ENCODE measurements around the gene FBXL16. TPM values are rescaled to one million over a fixed set of nuclear protein-coding genes. Genes with fewer than 3 reads are reported as not detected.
A peak's percentile ranks its signal among the peaks of the same experiment; 100 is the strongest.

FBXL16 gene
- total and polyA plus RNA-seq, 2 of the 13 experiments (the other 11 are each of a cell fraction or from before 2014, with no cell fraction given): 0.22 to 2.0 TPM

GRCh38 chr16:654034-654433, 51.6 kb downstream of the FBXL16 start (continued):
- TF ChIP-seq JDP2 (CRISPR knock-in tag; IDR thresholded peaks at IDR 0.05; ENCODE audit: borderline replicate concordance): no peak
- no peak for TF ChIP-seq RELA (CRISPR knock-in tag; IDR thresholded peaks at IDR 0.05)
- no peak for TF ChIP-seq DPF2 (CRISPR knock-in tag; IDR thresholded peaks at IDR 0.05; ENCODE audit: borderline replicate concordance, low read depth)
- TF ChIP-seq CENPT (CRISPR knock-in tag; IDR thresholded peaks at IDR 0.05; ENCODE audit: low read depth): no peak
- no peak for TF ChIP-seq ERF (CRISPR knock-in tag; IDR thresholded peaks at IDR 0.05)
- TF ChIP-seq, protein P1, sequence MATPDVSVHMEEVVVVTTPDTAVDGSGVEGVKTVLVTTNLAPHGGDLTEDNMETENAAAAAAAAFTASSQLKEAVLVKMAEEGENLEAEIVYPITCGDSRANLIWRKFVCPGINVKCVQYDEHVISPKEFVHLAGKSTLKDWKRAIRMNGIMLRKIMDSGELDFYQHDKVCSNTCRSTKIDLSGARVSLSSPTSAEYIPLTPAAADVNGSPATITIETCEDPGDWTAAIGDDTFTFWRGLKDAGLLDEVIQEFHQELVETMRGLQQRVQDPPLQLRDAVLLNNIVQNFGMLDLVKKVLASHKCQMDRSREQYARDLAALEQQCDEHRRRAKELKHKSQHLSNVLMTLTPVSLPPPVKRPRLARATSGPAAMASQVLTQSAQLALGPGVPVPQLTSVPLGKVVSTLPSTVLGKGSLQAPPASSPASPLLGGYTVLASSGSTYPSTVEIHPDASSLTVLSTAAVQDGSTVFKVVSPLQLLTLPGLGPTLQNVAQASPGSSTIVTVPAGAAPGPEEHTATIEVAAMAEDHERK (CRISPR knock-in tag; IDR thresholded peaks at IDR 0.05; ENCODE audit: low read depth): no peak
- no peak for TF ChIP-seq GLMP (CRISPR knock-in tag; IDR thresholded peaks at IDR 0.05; ENCODE audit: borderline replicate concordance)
- TF ChIP-seq BRCA1 (CRISPR knock-in tag; IDR thresholded peaks at IDR 0.05): no peak
- TF ChIP-seq ZBTB38 (CRISPR knock-in tag; IDR thresholded peaks at IDR 0.05): peak; percentile 44; the same call in 1 of the 2 replicates
- TF ChIP-seq PCBP1 (IDR thresholded peaks at IDR 0.05; ENCODE audit: borderline replicate concordance, low read depth, low read length): no peak
- TF ChIP-seq HOXA9 (CRISPR knock-in tag; IDR thresholded peaks at IDR 0.05; ENCODE audit: borderline replicate concordance): no peak
- TF ChIP-seq RXRB (CRISPR knock-in tag; IDR thresholded peaks at IDR 0.05; ENCODE audit: borderline replicate concordance): 0 out of 2 replicates have a peak, but pooled peaks have one; percentile 48
- TF ChIP-seq ZMYM2 (CRISPR knock-in tag; IDR thresholded peaks at IDR 0.05): no peak
- TF ChIP-seq SYNCRIP (IDR thresholded peaks at IDR 0.05; ENCODE audit: insufficient read depth, low read depth, low read length): no peak
- no peak for TF ChIP-seq LCORL (IDR thresholded peaks at IDR 0.05)
- TF ChIP-seq LCORL (CRISPR knock-in tag; IDR thresholded peaks at IDR 0.05): 0 out of 2 replicates have a peak, but pooled peaks have one; percentile 44
- no peak for TF ChIP-seq SMYD3 (CRISPR knock-in tag; IDR thresholded peaks at IDR 0.05)
- TF ChIP-seq, protein P2, sequence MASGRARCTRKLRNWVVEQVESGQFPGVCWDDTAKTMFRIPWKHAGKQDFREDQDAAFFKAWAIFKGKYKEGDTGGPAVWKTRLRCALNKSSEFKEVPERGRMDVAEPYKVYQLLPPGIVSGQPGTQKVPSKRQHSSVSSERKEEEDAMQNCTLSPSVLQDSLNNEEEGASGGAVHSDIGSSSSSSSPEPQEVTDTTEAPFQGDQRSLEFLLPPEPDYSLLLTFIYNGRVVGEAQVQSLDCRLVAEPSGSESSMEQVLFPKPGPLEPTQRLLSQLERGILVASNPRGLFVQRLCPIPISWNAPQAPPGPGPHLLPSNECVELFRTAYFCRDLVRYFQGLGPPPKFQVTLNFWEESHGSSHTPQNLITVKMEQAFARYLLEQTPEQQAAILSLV (CRISPR knock-in tag; IDR thresholded peaks at IDR 0.05; ENCODE audit: borderline replicate concordance): no peak
- TF ChIP-seq TIGD3 (CRISPR knock-in tag; IDR thresholded peaks at IDR 0.05; ENCODE audit: borderline replicate concordance): no peak
- no peak for TF ChIP-seq RAD21 (CRISPR knock-in tag; IDR thresholded peaks at IDR 0.05)
- TF ChIP-seq THAP11 (CRISPR knock-in tag; IDR thresholded peaks at IDR 0.05): peak; percentile 20; the same call in 1 of the 2 replicates
- TF ChIP-seq NCOR1 (IDR thresholded peaks at IDR 0.05; ENCODE audit: borderline replicate concordance, low read length): no peak
- TF ChIP-seq ETV5 (CRISPR knock-in tag; IDR thresholded peaks at IDR 0.05; ENCODE audit: borderline replicate concordance): no peak
- peak; percentile 95 for TF ChIP-seq NR2F6 (IDR thresholded peaks at IDR 0.05)
- TF ChIP-seq NR2F6 (CRISPR knock-in tag; IDR thresholded peaks at IDR 0.05): peak; percentile 96
- no peak for TF ChIP-seq GABPA (IDR thresholded peaks at IDR 0.05; ENCODE audit: low read depth, low read length)
- TF ChIP-seq GABPA (CRISPR knock-in tag; IDR thresholded peaks at IDR 0.05; ENCODE audit: low read depth): peak; percentile 44; the same call in 1 of the 2 replicates
- TF ChIP-seq ZFP90 (CRISPR knock-in tag; IDR thresholded peaks at IDR 0.05; ENCODE audit: borderline replicate concordance): no peak
